C4-2B (cell line): Measurements from ENCODE around the gene HEXIM2.

Source experiments
- ZFX ChIP-seq: fragments of 450-650 bp; IDR thresholded peaks from 2 replicates; pipeline ENCODE4 v1.6.1; 2017
- TF ChIP-seq, protein P1 (sequence below): fragments of 450-650 bp; conservative IDR thresholded peaks from 2 replicates; pipeline ENCODE4 v1.5.1; 2017; ENCODE audit warnings: mild to moderate bottlenecking

- TF ChIP-seq, protein P1, sequence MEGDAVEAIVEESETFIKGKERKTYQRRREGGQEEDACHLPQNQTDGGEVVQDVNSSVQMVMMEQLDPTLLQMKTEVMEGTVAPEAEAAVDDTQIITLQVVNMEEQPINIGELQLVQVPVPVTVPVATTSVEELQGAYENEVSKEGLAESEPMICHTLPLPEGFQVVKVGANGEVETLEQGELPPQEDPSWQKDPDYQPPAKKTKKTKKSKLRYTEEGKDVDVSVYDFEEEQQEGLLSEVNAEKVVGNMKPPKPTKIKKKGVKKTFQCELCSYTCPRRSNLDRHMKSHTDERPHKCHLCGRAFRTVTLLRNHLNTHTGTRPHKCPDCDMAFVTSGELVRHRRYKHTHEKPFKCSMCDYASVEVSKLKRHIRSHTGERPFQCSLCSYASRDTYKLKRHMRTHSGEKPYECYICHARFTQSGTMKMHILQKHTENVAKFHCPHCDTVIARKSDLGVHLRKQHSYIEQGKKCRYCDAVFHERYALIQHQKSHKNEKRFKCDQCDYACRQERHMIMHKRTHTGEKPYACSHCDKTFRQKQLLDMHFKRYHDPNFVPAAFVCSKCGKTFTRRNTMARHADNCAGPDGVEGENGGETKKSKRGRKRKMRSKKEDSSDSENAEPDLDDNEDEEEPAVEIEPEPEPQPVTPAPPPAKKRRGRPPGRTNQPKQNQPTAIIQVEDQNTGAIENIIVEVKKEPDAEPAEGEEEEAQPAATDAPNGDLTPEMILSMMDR: no peak
- TF ChIP-seq ZFX: no peak
These were observed 38.5 kb upstream of the HEXIM2 start for GRCh38 chr17:45123076-45123770.
